ENCODE results near the gene ACP3. TPM values are rescaled to one million over a fixed set of nuclear protein-coding genes. Genes with fewer than 3 reads are reported as not detected.

The ACP3 gene
- total and polyA plus RNA-seq, 2 of the 13 experiments (the other 11 are each of a cell fraction or from before 2014, with no cell fraction given): not detected

GRCh38 chr3:132378048-132378762 is 61.0 kb downstream of the ACP3 start:
- Histone ChIP-seq H3K36me3 (replicated peaks in 1 of 2; ENCODE audit: control insufficient read depth in 1 of 2, insufficient read depth in 2 of 2, low read length in 2 of 2) (no peaks in the 10 kb centered on the region), H4K20me1 (ENCODE audit: insufficient read depth, low read length) (no peaks in the 10 kb centered on the region), H3K4me2 (ENCODE audit: low read depth, low read length) (no peak overlapping the region), H3K27ac (ENCODE audit: extremely low read length, insufficient read depth, low read length) (no peak overlapping the region), H3K9me3 (ENCODE audit: low read length) (no peaks in the 10 kb centered on the region), H3K9ac (ENCODE audit: insufficient read depth, low read depth, low read length) (no peak overlapping the region), H3K79me2 (ENCODE audit: insufficient read depth, low read length) (no peaks in the 10 kb centered on the region), H3K27me3 (ENCODE audit: control insufficient read depth in 1 of 2, insufficient read depth in 2 of 2, low read length in 2 of 2) (peaks cover 0 to 5% of the 10 kb centered on the region in 2 experiments; a peak in 2 of 5 replicates), H3K4me3 (replicated peaks in 1 of 3; ENCODE audit: insufficient read depth in 1 of 3, low read depth in 2 of 3, low read length in 3 of 3) (no peak overlapping the region), H3K4me1 (ENCODE audit: insufficient read depth, low read length) (peaks cover 10% of the 10 kb centered on the region; the same call in 1 of the 2 replicates), H2AFZ (ENCODE audit: low read length) (no peak overlapping the region)
- FAIRE-seq: no peak
- intact Hi-C loops (cut with micrococcal nuclease; ENCODE audit: unreplicated experiment) (no loop called here), in situ Hi-C loops (cut with HindIII; ENCODE audit: extremely low pct_ligation_motif_present, low pct_unique_long_range_greater_than_20kb) (no loop called here)
- ChIA-PET POLR2A (no interaction called here), CTCF (ENCODE audit: low intra/inter-chr PET ratio, low total read pairs) (no interaction called here)
- ATAC-seq: no peak
- no peak for DNase-seq (ENCODE audit: low spot score)
- BruUV-seq (replicated peaks): no TSS peak
- 2% methylated on average over 2 of the region's 2 CpGs for WGBS (ENCODE audit: low lambda C conversion rate)
- TF ChIP-seq KDM1A (CRISPR knock-in tag; IDR thresholded peaks at IDR 0.05) (no peak), U2AF1 (optimal IDR thresholded peaks at IDR 0.05; ENCODE audit: low read depth, low read length) (no peak), SOX13 (IDR thresholded peaks at IDR 0.05) (no peak), SOX13 (CRISPR knock-in tag; conservative IDR thresholded peaks at IDR 0.05 in 1 of 2, IDR thresholded peaks at IDR 0.05 in 1 of 2) (no peak), E2F2 (CRISPR knock-in tag; IDR thresholded peaks at IDR 0.05; ENCODE audit: borderline replicate concordance) (no peak), ZNF407 (CRISPR knock-in tag; IDR thresholded peaks at IDR 0.05; ENCODE audit: not compliant biosample characterization) (no peak), ZSCAN20 (CRISPR knock-in tag; IDR thresholded peaks at IDR 0.05; ENCODE audit: borderline replicate concordance) (no peak), YEATS2 (CRISPR knock-in tag; IDR thresholded peaks at IDR 0.05; ENCODE audit: borderline replicate concordance) (no peak), ZNF230 (CRISPR knock-in tag; IDR thresholded peaks at IDR 0.05) (no peak), ZBTB4 (CRISPR knock-in tag; IDR thresholded peaks at IDR 0.05; ENCODE audit: borderline replicate concordance) (no peak), ZNF780A (CRISPR knock-in tag; IDR thresholded peaks at IDR 0.05) (no peak)

All from HepG2 (cell line).